Nephron (organoid): ENCODE data around the gene RNPEP.
"Not testable (repeated sequence)": the region's sequence is repeated elsewhere in the genome, so short reads cannot be mapped to it uniquely, and the experiment has no call there.

Experiments used
- H3K27ac Mint-ChIP-seq, 3 experiments: 2 replicates each; pipeline ENCODE4 v1.8.0; 2020; ENCODE audit warnings: mixed read lengths in 3 of 3, mild to moderate bottlenecking in 2 of 3, moderate library complexity in 1 of 3
- H3K27me3 Mint-ChIP-seq: 2 replicates; pipeline ENCODE4 v1.8.0; 2021; ENCODE audit warnings: low read depth, mild to moderate bottlenecking, moderate library complexity, mixed read lengths
- H3K36me3 Mint-ChIP-seq: 2 replicates; pipeline ENCODE4 v1.8.0; 2020; ENCODE audit warnings: low read depth, mixed read lengths
- H3K4me1 Mint-ChIP-seq: 2 replicates; pipeline ENCODE4 v1.8.0; 2020; ENCODE audit warnings: mixed read lengths
- H3K4me3 Mint-ChIP-seq, 3 experiments: 2 replicates each; pipeline ENCODE4 v1.8.0; 2020; ENCODE audit warnings: mild to moderate bottlenecking in 3 of 3, mixed read lengths in 3 of 3, moderate library complexity in 2 of 3
- H3K9me3 Mint-ChIP-seq: 2 replicates; pipeline ENCODE4 v1.8.0; 2020; ENCODE audit warnings: mixed read lengths
- TF ChIP-seq, protein P1 (sequence below), 3 experiments: fragments of 200-600 bp; sonication (generic); IDR thresholded peaks; one replicate each; pipeline ENCODE4 v1.5.0; 2021; ENCODE audit warnings: antibody characterized with exemption in 3 of 3; ENCODE audit not compliant: unreplicated experiment in 3 of 3

RNPEP gene

DNA sequence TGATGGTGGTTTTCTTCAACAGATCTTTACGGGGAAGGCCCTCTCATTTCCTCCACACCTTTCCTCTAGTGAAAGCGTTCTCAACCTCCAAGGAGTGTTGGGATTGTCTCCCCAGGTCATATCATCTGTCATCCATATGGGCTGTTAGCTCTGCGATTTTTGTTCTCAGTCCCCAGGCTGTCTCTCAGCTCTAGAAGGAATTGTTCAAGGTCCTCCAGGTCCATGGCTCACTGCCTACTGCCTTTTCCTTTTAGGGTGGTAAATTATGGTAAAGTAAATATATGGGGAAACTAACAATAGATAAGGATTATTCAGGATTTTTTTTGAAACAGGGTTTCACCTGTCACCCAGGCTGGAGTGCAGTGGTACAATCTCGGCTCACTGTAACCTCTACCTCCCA lies 65.5 kb downstream of the RNPEP start:
- Mint-ChIP-seq H3K27me3 (peaks cover under 1% of the 10 kb centered on the region), H3K4me1 (no peaks in the 10 kb centered on the region), H3K27ac (no peak overlapping the region), H3K9me3 (no peaks in the 10 kb centered on the region), H3K36me3 (no peaks in the 10 kb centered on the region), H3K4me3 (no peak overlapping the region)
- TF ChIP-seq, protein P1, sequence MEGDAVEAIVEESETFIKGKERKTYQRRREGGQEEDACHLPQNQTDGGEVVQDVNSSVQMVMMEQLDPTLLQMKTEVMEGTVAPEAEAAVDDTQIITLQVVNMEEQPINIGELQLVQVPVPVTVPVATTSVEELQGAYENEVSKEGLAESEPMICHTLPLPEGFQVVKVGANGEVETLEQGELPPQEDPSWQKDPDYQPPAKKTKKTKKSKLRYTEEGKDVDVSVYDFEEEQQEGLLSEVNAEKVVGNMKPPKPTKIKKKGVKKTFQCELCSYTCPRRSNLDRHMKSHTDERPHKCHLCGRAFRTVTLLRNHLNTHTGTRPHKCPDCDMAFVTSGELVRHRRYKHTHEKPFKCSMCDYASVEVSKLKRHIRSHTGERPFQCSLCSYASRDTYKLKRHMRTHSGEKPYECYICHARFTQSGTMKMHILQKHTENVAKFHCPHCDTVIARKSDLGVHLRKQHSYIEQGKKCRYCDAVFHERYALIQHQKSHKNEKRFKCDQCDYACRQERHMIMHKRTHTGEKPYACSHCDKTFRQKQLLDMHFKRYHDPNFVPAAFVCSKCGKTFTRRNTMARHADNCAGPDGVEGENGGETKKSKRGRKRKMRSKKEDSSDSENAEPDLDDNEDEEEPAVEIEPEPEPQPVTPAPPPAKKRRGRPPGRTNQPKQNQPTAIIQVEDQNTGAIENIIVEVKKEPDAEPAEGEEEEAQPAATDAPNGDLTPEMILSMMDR (IDR thresholded peaks at IDR 0.05; ENCODE audit: unreplicated experiment in 3 of 3) = no peak

DNA sequence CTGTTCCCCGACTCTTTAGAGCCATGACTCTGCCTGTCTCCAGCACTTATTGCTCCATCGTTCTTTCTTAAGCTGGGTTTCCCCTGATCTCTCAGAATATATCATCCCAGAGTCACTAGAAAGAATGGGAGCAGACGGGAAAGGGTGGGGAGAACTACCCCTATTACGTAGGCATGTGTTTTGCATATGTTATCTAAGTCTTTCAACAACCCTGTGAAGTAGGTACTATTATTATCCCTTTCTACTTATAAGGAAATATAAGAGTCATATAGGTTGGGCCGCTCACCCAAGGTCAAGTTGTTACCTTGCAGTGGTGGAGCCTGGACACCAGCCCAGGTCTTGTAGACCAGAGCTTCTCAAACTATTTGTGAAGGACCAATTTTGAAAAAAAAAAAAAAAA lies 66.7 kb downstream of the RNPEP start:
- no peak overlapping the region for H3K4me3 Mint-ChIP-seq
- no peaks in the 10 kb centered on the region for H3K4me1 Mint-ChIP-seq
- TF ChIP-seq, protein P1 (IDR thresholded peaks at IDR 0.05; ENCODE audit: unreplicated experiment in 3 of 3) = no peak
- no peaks in the 10 kb centered on the region for H3K36me3 Mint-ChIP-seq
- no peak overlapping the region for H3K27ac Mint-ChIP-seq
- no peaks in the 10 kb centered on the region for H3K9me3 Mint-ChIP-seq
- H3K27me3 Mint-ChIP-seq = no peaks in the 10 kb centered on the region

DNA sequence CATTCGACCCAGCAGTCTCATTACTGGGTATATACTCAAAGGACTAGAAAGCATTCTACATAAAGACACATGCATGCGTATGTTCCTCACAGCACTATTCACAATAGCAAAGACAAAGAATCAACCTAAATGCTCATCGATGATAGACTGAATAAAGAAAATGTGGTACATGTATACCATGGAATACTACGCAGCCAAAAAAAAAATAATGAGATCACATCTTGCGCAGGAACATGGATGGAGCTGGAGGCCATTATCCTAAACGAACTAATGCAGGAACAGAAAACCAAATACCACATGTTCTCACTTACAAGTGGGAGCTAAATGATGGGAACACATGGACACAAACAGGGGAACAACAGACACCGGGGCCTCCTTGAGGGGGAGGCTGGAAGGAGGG lies 71.6 kb downstream of the RNPEP start:
- Mint-ChIP-seq H3K9me3 (no peaks in the 10 kb centered on the region), H3K4me1 (no peaks in the 10 kb centered on the region), H3K27me3 (peaks cover 3% of the 10 kb centered on the region), H3K27ac (no peak overlapping the region), H3K36me3 (no peaks in the 10 kb centered on the region), H3K4me3 (no peak overlapping the region)
- TF ChIP-seq, protein P1 (IDR thresholded peaks at IDR 0.05; ENCODE audit: unreplicated experiment in 3 of 3) = no peak

DNA sequence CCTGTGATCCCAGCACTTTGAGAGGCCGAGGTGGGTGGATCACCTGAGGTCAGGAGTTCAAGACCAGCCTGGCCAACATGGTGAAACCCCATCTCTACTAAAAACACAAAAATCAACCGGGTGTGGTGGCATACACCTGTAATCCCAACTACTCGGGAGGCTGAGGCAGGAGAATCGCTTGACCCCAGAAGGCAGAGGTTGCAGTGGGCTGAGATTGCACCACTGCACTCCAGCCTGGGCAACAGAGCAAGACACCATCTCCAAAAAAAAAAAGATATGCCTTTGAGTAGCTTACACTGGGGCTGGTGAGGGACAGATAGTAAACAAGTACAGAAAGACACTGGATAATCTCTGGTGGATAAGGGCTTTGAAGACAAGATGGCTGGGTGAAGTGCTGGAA lies 72.2 kb downstream of the RNPEP start:
- H3K4me1 Mint-ChIP-seq, H3K27ac Mint-ChIP-seq, H3K9me3 Mint-ChIP-seq, H3K36me3 Mint-ChIP-seq, H3K4me3 Mint-ChIP-seq, H3K27me3 Mint-ChIP-seq: not testable (repeated sequence)
